Hepatocyte (in vitro differentiated cells): ENCODE measurements around the gene C13orf42.

Experiments
- EZH2phosphoT487 ChIP-seq: fragments of 200-600 bp; sonication (generic); IDR thresholded peaks from one replicate; pipeline ENCODE4 v1.6.1; 2018; ENCODE audit warnings: antibody characterized with exemption, mild to moderate bottlenecking, low read depth, moderate library complexity; ENCODE audit not compliant: unreplicated experiment, severe bottlenecking
- TF ChIP-seq, protein P1 (sequence below): fragments of 200-600 bp; sonication (generic); IDR thresholded peaks from 2 replicates; pipeline ENCODE4 v1.5.1; 2016; ENCODE audit warnings: antibody characterized with exemption, mild to moderate bottlenecking; ENCODE audit not compliant: poor library complexity

DNA sequence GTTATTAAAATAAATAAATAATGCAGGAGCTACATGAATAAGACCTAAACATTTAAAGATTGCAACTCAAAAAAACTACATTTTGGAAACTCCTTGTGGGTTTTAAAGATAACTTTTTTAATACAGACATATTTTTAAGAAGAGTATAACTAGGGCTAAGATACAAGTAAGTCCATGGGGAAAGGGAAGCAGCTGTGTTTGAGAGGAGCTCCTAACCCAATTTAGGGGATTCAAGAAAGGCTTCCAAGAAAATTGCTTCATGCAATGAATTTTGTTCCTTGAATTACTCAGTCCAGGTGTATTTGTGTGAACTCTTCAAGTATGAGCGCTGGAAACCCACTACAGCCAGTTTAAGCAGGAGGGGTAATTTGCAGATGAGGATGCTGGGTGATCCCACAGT, 44.1 kb upstream of the C13orf42 start:
- TF ChIP-seq, protein P1, sequence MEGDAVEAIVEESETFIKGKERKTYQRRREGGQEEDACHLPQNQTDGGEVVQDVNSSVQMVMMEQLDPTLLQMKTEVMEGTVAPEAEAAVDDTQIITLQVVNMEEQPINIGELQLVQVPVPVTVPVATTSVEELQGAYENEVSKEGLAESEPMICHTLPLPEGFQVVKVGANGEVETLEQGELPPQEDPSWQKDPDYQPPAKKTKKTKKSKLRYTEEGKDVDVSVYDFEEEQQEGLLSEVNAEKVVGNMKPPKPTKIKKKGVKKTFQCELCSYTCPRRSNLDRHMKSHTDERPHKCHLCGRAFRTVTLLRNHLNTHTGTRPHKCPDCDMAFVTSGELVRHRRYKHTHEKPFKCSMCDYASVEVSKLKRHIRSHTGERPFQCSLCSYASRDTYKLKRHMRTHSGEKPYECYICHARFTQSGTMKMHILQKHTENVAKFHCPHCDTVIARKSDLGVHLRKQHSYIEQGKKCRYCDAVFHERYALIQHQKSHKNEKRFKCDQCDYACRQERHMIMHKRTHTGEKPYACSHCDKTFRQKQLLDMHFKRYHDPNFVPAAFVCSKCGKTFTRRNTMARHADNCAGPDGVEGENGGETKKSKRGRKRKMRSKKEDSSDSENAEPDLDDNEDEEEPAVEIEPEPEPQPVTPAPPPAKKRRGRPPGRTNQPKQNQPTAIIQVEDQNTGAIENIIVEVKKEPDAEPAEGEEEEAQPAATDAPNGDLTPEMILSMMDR: no peak
- TF ChIP-seq EZH2phosphoT487: no peak
